Stimulated activated effector memory CD8-positive, alpha-beta T cell treated with anti-CD3 and anti-CD28 coated beads, Interleukin-12 subunit alpha, Interleukin-12 subunit beta, amount 100 ng/mL, for 72 hours (primary cell): ENCODE measurements around the gene ASIC4.
A peak's percentile ranks its signal among the peaks of the same experiment; 100 is the strongest.

Source experiments
- ATAC-seq: fragments of 150-1000 bp; cut with Tn5 transposase; 2 replicates; pipeline ENCODE4 v1.10.0; 2021
- DNase-seq, 2 donors: peaks; one replicate each; pipeline ENCODE4 v3.0.0; 2021 to 2022; ENCODE audit warnings: low spot score in 2 of 2
- H3K27ac Mint-ChIP-seq: one replicate; pipeline ENCODE4 v1.8.0; 2022; ENCODE audit warnings: mild to moderate bottlenecking, mixed read lengths
- H3K36me3 Mint-ChIP-seq: one replicate; pipeline ENCODE4 v1.8.0; 2022; ENCODE audit warnings: mild to moderate bottlenecking, mixed read lengths
- H3K4me1 Mint-ChIP-seq: one replicate; pipeline ENCODE4 v1.8.0; 2022; ENCODE audit warnings: mixed read lengths
- H3K4me3 Mint-ChIP-seq: one replicate; pipeline ENCODE4 v1.8.0; 2022; ENCODE audit warnings: mild to moderate bottlenecking, mixed read lengths
- H3K9me3 Mint-ChIP-seq: one replicate; pipeline ENCODE4 v1.8.0; 2022; ENCODE audit warnings: mixed read lengths

ASIC4 gene

GRCh38 chr2:219514836-219515235 is 554 bp downstream of the ASIC4 start:
- ATAC-seq: no peak
- Mint-ChIP-seq H3K27ac (no peak overlapping the region), H3K9me3 (no peaks in the 10 kb centered on the region), H3K36me3 (no peaks in the 10 kb centered on the region), H3K4me3 (no peak overlapping the region), H3K4me1 (peaks cover 30% of the 10 kb centered on the region)
- DNase-seq: no peak

GRCh38 chr2:219515874-219516629 is 1.8 kb downstream of the ASIC4 start:
- DNase-seq (no peak), ATAC-seq (no peak)
- Mint-ChIP-seq H3K4me3 (no peak overlapping the region), H3K4me1 (peaks cover 21% of the 10 kb centered on the region), H3K36me3 (no peaks in the 10 kb centered on the region), H3K27ac (no peak overlapping the region), H3K9me3 (no peaks in the 10 kb centered on the region)

GRCh38 chr2:219516888-219517287 is 2.6 kb downstream of the ASIC4 start:
- Mint-ChIP-seq H3K27ac (no peak overlapping the region), H3K4me3 (no peak overlapping the region), H3K4me1 (peaks cover 29% of the 10 kb centered on the region), H3K36me3 (no peaks in the 10 kb centered on the region), H3K9me3 (no peaks in the 10 kb centered on the region)
- DNase-seq: no peak
- ATAC-seq: no peak

- H3K9me3 Mint-ChIP-seq: no peaks in the 10 kb centered on the region
- ATAC-seq: no peak
- H3K36me3 Mint-ChIP-seq: no peaks in the 10 kb centered on the region
- H3K4me1 Mint-ChIP-seq: peaks cover 26% of the 10 kb centered on the region
- no peak overlapping the region for H3K4me3 Mint-ChIP-seq
- no peak for DNase-seq
- H3K27ac Mint-ChIP-seq: no peak overlapping the region
These were observed 3.9 kb downstream of the ASIC4 start for GRCh38 chr2:219517954-219518778.

- Mint-ChIP-seq H3K27ac (no peak overlapping the region), H3K4me3 (no peak overlapping the region), H3K36me3 (no peaks in the 10 kb centered on the region), H3K4me1 (peaks cover 13% of the 10 kb centered on the region), H3K9me3 (no peaks in the 10 kb centered on the region)
- ATAC-seq (no peak), DNase-seq (no peak)
These were observed 5.2 kb downstream of the ASIC4 start for GRCh38 chr2:219519526-219519916.

- Mint-ChIP-seq H3K9me3 (no peaks in the 10 kb centered on the region), H3K36me3 (no peaks in the 10 kb centered on the region), H3K4me1 (peaks cover 13% of the 10 kb centered on the region), H3K4me3 (no peak overlapping the region), H3K27ac (no peak overlapping the region)
- ATAC-seq (no peak), DNase-seq (no peak)
These were observed 5.8 kb downstream of the ASIC4 start for GRCh38 chr2:219520079-219520478.

- Mint-ChIP-seq H3K9me3 (no peaks in the 10 kb centered on the region), H3K27ac (no peak overlapping the region), H3K4me3 (no peak overlapping the region), H3K4me1 (peaks cover 13% of the 10 kb centered on the region), H3K36me3 (no peaks in the 10 kb centered on the region)
- no peak for DNase-seq
- ATAC-seq: peak; percentile 19
These were observed 7.0 kb downstream of the ASIC4 start for GRCh38 chr2:219521066-219521880.

- Mint-ChIP-seq H3K4me1 (peaks cover 13% of the 10 kb centered on the region), H3K27ac (no peak overlapping the region), H3K4me3 (no peak overlapping the region), H3K36me3 (no peaks in the 10 kb centered on the region), H3K9me3 (no peaks in the 10 kb centered on the region)
- ATAC-seq: no peak
- DNase-seq: no peak
These were observed 8.1 kb downstream of the ASIC4 start for GRCh38 chr2:219522111-219523030.

GRCh38 chr2:219523031-219523671 is 8.9 kb downstream of the ASIC4 start:
- H3K4me3 Mint-ChIP-seq: no peak overlapping the region
- no peak overlapping the region for H3K27ac Mint-ChIP-seq
- DNase-seq: no peak

GRCh38 chr2:219524817-219525216 is 10.5 kb downstream of the ASIC4 start:
- H3K9me3 Mint-ChIP-seq: no peaks in the 10 kb centered on the region
- DNase-seq (no peak), ATAC-seq (no peak)
- no peaks in the 10 kb centered on the region for H3K36me3 Mint-ChIP-seq
- no peak overlapping the region for H3K27ac Mint-ChIP-seq
- H3K4me1 Mint-ChIP-seq: peaks cover 13% of the 10 kb centered on the region
- no peak overlapping the region for H3K4me3 Mint-ChIP-seq

More at GRCh38 chr2:219523031-219523671, 8.9 kb downstream of the ASIC4 start:
- ATAC-seq: no peak
- H3K36me3 Mint-ChIP-seq: no peaks in the 10 kb centered on the region
- no peaks in the 10 kb centered on the region for H3K9me3 Mint-ChIP-seq
- peaks cover 13% of the 10 kb centered on the region for H3K4me1 Mint-ChIP-seq

- H3K4me1 Mint-ChIP-seq: peaks cover 20% of the 10 kb centered on the region
- no peak overlapping the region for H3K4me3 Mint-ChIP-seq
- H3K27ac Mint-ChIP-seq: peak overlapping the region; percentile 2
- H3K36me3 Mint-ChIP-seq: no peaks in the 10 kb centered on the region
- no peak for DNase-seq
- no peaks in the 10 kb centered on the region for H3K9me3 Mint-ChIP-seq
- ATAC-seq: no peak
These were observed 11.4 kb downstream of the ASIC4 start for GRCh38 chr2:219525533-219526232.

- Mint-ChIP-seq H3K4me3 (no peak overlapping the region), H3K27ac (peak overlapping the region; percentile 2), H3K9me3 (no peaks in the 10 kb centered on the region), H3K4me1 (peaks cover 16% of the 10 kb centered on the region), H3K36me3 (no peaks in the 10 kb centered on the region)
- DNase-seq: no peak
- ATAC-seq: no peak
These were observed 12.2 kb downstream of the ASIC4 start for GRCh38 chr2:219526320-219527075.

- no peak for ATAC-seq
- no peak for DNase-seq
- Mint-ChIP-seq H3K9me3 (no peaks in the 10 kb centered on the region), H3K4me1 (peaks cover 10% of the 10 kb centered on the region), H3K4me3 (no peak overlapping the region), H3K36me3 (no peaks in the 10 kb centered on the region), H3K27ac (no peak overlapping the region)
These were observed 12.8 kb downstream of the ASIC4 start for GRCh38 chr2:219527076-219527394.
